DOHH2 (cell line): Measurements from ENCODE around the gene ANKRD13B.

Source experiments
- H3F3A ChIP-seq: fragments of 200-600 bp; sonication (generic), shearing (Covaris generic); 2 replicates; pipeline ENCODE4 v1.6.0; 2016; ENCODE audit warnings: antibody characterized with exemption, mild to moderate bottlenecking; ENCODE audit not compliant: control insufficient read depth, insufficient read depth
- H3K27ac ChIP-seq: fragments of 200-600 bp; sonication (generic); 2 replicates; pipeline ENCODE4 v1.5.1; 2014; ENCODE audit warnings: low read depth, mild to moderate bottlenecking, low read length, moderate library complexity
- H3K27me3 ChIP-seq: fragments of 200-600 bp; sonication (generic); 2 replicates; pipeline ENCODE4 v1.6.1; 2014; ENCODE audit warnings: mild to moderate bottlenecking, low read length, mixed read lengths; ENCODE audit not compliant: control insufficient read depth
- H3K36me3 ChIP-seq: fragments of 200-600 bp; sonication (generic); 2 replicates; pipeline ENCODE4 v1.6.1; 2014; ENCODE audit warnings: mild to moderate bottlenecking, low read length, moderate library complexity, mixed read lengths; ENCODE audit not compliant: control insufficient read depth
- H3K4me1 ChIP-seq: fragments of 200-600 bp; sonication (generic); 2 replicates; pipeline ENCODE4 v1.6.1; 2014; ENCODE audit warnings: mild to moderate bottlenecking, low read length, mixed read lengths; ENCODE audit not compliant: control insufficient read depth
- H3K4me2 ChIP-seq: fragments of 200-600 bp; sonication (generic); 2 replicates; pipeline ENCODE4 v1.6.0; 2014; ENCODE audit warnings: mild to moderate bottlenecking, low read length, moderate library complexity
- H3K4me3 ChIP-seq: fragments of 200-600 bp; sonication (generic); 2 replicates; pipeline ENCODE4 v1.5.1; 2014; ENCODE audit warnings: mild to moderate bottlenecking, low read length, mixed read lengths
- H3K79me2 ChIP-seq: fragments of 200-600 bp; sonication (generic); 2 replicates; pipeline ENCODE4 v1.6.1; 2014; ENCODE audit warnings: mild to moderate bottlenecking, low read length, mixed read lengths; ENCODE audit not compliant: control insufficient read depth
- H3K9me2 ChIP-seq: fragments of 200-600 bp; sonication (generic); replicated peaks from 2 replicates; pipeline ENCODE4 v1.6.1; 2014; ENCODE audit warnings: mild to moderate bottlenecking, low read length, mixed read lengths; ENCODE audit not compliant: control insufficient read depth
- H3K9me3 ChIP-seq: fragments of 200-600 bp; sonication (generic); 2 replicates; pipeline ENCODE4 v1.6.1; 2014; ENCODE audit warnings: antibody characterized with exemption, low read length, mixed read lengths; ENCODE audit not compliant: control insufficient read depth, insufficient read depth
- H4K20me1 ChIP-seq: fragments of 200-600 bp; sonication (generic); 2 replicates; pipeline ENCODE4 v1.6.0; 2014; ENCODE audit warnings: low read depth, mild to moderate bottlenecking, antibody characterized with exemption, low read length, moderate library complexity; ENCODE audit not compliant: control insufficient read depth, insufficient read depth
- EZH2phosphoT487 ChIP-seq: fragments of 200-600 bp; sonication (generic); IDR thresholded peaks from 2 replicates; pipeline ENCODE4 v1.6.1; 2017; ENCODE audit warnings: borderline replicate concordance, mild to moderate bottlenecking, antibody characterized with exemption, low read length, moderate library complexity, mixed read lengths
- TF ChIP-seq, protein P1 (sequence below): fragments of 200-600 bp; sonication (generic); IDR thresholded peaks from one replicate; pipeline ENCODE4 v1.5.1; 2014; ENCODE audit warnings: antibody characterized with exemption, mild to moderate bottlenecking, low read depth, low read length; ENCODE audit not compliant: poor library complexity, severe bottlenecking

ANKRD13B gene

DNA sequence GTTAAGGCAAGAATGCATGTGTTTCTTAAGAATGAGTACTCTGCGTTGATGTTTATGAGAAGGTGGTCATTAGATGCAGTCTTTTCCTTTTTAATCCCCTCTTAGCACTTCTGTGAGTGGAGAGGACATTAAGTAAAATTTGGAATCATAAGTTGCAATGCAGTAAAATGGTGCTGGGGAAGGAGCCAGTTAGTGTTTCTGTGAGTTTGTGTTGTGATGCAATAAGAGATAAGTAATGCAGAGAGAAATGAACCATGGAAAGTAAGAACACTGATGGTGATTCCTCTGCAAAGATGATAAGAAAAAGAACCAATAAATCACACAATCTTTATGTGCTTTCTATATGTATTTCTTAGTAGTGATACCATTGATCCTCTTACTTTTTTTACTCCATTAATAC is 46.1 kb upstream of the ANKRD13B start:
- no peak overlapping the region for H3K27ac ChIP-seq
- H3K79me2 ChIP-seq: no peaks in the 10 kb centered on the region
- TF ChIP-seq, protein P1, sequence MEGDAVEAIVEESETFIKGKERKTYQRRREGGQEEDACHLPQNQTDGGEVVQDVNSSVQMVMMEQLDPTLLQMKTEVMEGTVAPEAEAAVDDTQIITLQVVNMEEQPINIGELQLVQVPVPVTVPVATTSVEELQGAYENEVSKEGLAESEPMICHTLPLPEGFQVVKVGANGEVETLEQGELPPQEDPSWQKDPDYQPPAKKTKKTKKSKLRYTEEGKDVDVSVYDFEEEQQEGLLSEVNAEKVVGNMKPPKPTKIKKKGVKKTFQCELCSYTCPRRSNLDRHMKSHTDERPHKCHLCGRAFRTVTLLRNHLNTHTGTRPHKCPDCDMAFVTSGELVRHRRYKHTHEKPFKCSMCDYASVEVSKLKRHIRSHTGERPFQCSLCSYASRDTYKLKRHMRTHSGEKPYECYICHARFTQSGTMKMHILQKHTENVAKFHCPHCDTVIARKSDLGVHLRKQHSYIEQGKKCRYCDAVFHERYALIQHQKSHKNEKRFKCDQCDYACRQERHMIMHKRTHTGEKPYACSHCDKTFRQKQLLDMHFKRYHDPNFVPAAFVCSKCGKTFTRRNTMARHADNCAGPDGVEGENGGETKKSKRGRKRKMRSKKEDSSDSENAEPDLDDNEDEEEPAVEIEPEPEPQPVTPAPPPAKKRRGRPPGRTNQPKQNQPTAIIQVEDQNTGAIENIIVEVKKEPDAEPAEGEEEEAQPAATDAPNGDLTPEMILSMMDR: no peak
- TF ChIP-seq EZH2phosphoT487: no peak
- no peak overlapping the region for H3K4me2 ChIP-seq
- no peaks in the 10 kb centered on the region for H3K9me2 ChIP-seq
- no peaks in the 10 kb centered on the region for H3K27me3 ChIP-seq
- H3K9me3 ChIP-seq: no peaks in the 10 kb centered on the region
- H3F3A ChIP-seq: peaks cover 11% of the 10 kb centered on the region
- H3K4me3 ChIP-seq: no peak overlapping the region
- no peaks in the 10 kb centered on the region for H4K20me1 ChIP-seq
- no peaks in the 10 kb centered on the region for H3K4me1 ChIP-seq
- H3K36me3 ChIP-seq: peaks cover 27% of the 10 kb centered on the region

DNA sequence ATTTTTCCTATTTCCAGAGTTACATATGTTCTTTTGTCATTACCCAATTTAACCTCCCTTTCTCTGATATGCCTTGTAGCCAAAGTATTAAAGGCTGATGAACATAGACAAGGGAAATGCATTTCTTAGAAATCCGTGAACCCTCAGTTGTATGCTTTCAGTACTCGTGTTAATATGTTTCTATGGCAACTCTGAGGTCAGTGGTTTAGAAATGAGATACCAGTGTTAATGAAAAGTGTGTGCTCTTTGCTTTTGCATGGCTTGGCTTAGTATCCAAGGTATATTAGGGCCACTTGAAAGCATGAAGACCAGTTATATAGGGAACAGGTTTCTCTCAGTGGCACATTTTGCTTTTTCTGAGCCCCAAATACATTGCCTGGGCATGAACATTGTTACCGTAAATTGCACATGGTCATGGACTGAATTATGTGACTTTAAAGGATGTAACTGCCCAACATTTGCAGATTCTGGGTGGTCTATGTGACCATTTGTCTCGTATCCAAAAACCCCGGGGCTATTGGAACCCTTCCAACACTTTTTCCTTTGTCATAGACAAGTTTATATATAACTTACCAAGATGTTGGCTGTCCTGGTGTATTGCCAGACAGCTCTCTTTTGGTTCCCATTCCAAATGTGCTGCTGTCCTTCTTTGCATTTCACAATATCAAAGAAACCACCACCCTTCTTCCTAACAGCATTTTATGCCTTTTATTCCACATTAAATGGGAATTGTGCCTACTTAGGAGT is 43.6 kb upstream of the ANKRD13B start:
- H3K27ac ChIP-seq: no peak overlapping the region
- H3K9me2 ChIP-seq: no peaks in the 10 kb centered on the region
- TF ChIP-seq, protein P1: no peak
- TF ChIP-seq EZH2phosphoT487: no peak
- no peak overlapping the region for H3K4me2 ChIP-seq
- H3K4me1 ChIP-seq: no peaks in the 10 kb centered on the region
- no peaks in the 10 kb centered on the region for H3K27me3 ChIP-seq
- peaks cover 11% of the 10 kb centered on the region for H3K36me3 ChIP-seq
- H3K79me2 ChIP-seq: no peaks in the 10 kb centered on the region
- H3K9me3 ChIP-seq: no peaks in the 10 kb centered on the region
- H3F3A ChIP-seq: peaks cover 17% of the 10 kb centered on the region
- H3K4me3 ChIP-seq: no peak overlapping the region
- no peaks in the 10 kb centered on the region for H4K20me1 ChIP-seq

DNA sequence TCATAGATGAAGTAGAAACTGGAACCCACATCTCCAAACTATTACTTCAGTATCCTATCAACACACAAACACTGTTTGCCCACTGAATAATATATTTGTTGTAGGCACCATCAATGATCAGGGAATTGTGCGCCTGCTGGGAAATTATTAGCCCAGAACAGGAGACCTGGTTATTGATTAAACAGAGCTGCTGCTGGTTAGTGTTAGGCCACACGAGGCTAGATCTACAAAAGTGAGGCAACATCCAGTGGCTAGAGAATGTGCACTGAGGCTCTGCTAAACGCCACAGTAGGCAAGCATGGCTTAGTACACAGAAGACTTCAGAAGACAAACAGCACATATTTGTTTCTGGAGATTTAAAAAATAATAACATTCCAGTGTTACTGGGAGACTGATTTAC is 37.1 kb upstream of the ANKRD13B start:
- Histone ChIP-seq H3K9me2 (no peaks in the 10 kb centered on the region), H3K4me3 (no peak overlapping the region), H3K4me1 (peaks cover 22% of the 10 kb centered on the region), H3K27ac (no peak overlapping the region), H3K9me3 (no peaks in the 10 kb centered on the region), H3K36me3 (no peaks in the 10 kb centered on the region), H3K27me3 (no peaks in the 10 kb centered on the region), H3K79me2 (no peaks in the 10 kb centered on the region), H3F3A (peaks cover 17% of the 10 kb centered on the region), H4K20me1 (no peaks in the 10 kb centered on the region), H3K4me2 (no peak overlapping the region)
- no peak for TF ChIP-seq EZH2phosphoT487
- TF ChIP-seq, protein P1: no peak
